ENCODE measurements around the gene GALNT2. TPM values are rescaled to one million over a fixed set of nuclear protein-coding genes. Genes with fewer than 3 reads are reported as not detected.

The GALNT2 gene
- total and polyA plus RNA-seq, 9 of the 15 experiments (the other 6 are each of a cell fraction or from before 2014, with no cell fraction given), result 1.6 to 106 (median 51.9) TPM

DNA sequence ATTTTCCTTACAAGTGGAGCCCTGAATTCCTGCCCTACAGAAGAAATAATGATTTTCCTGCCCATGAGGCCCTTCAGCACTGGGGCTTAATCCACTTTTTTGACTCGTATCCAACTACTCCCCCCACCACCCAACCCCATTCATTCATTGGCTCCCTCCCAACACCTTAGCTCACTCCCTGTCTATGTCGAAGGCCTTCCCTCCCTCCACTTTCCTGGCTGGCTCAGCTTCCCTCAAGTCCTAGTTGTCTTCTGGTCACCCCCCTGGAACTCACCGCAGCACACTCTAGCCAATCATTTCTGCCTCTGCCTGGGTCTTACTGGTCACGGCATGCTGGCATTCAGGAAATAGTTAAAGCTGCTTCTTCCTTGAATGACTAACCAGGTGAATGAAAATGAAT, 240.2 kb downstream of the GALNT2 start:
- Histone ChIP-seq H3K9ac (ENCODE audit: insufficient read depth in 1 of 2, low read depth in 2 of 2, low read length in 2 of 2) (no peak overlapping the region), H3K9me1 (ENCODE audit: control insufficient read depth, insufficient read depth, low read length) (no peaks in the 10 kb centered on the region), H3K27ac (ENCODE audit: extremely low read depth, low read depth, low read length) (no peak overlapping the region), H4K20me1 (replicated peaks; ENCODE audit: control insufficient read depth, insufficient read depth, low read length) (0 out of 2 replicates have a peak, but pooled peaks cover 3% of the 10 kb centered on the region), H3K4me1 (replicated peaks in 1 of 2; ENCODE audit: control insufficient read depth in 2 of 2, insufficient read depth in 2 of 2, low read length in 2 of 2) (no peaks in the 10 kb centered on the region), H3K79me2 (ENCODE audit: control insufficient read depth, insufficient read depth, low read length) (no peaks in the 10 kb centered on the region), H3K4me2 (ENCODE audit: insufficient read depth, low read length) (no peak overlapping the region), H2AFZ (ENCODE audit: low read depth, low read length) (no peak overlapping the region), H3K36me3 (ENCODE audit: control insufficient read depth, insufficient read depth, low read length) (no peaks in the 10 kb centered on the region), H3K27me3 (ENCODE audit: control insufficient read depth in 2 of 2, insufficient read depth in 2 of 2, low read length in 2 of 2) (peaks cover 36 to 49% of the 10 kb centered on the region in 2 experiments), H3K9me3 (replicated peaks; ENCODE audit: control insufficient read depth, insufficient read depth, low read depth, low read length) (no peaks in the 10 kb centered on the region), H3K4me3 (no peak overlapping the region)
- ATAC-seq, result no peak
- intact Hi-C loops (cut with micrococcal nuclease), result no loop called here
- no peak for DNase-seq (ENCODE audit: extremely low read depth in 1 of 4, low spot score in 3 of 4)
- 0% methylated on average over 4 of the region's 4 CpGs for WGBS (ENCODE audit: insufficient coverage, low coverage, missing lambda C conversion rate)
- no TSS peak for BruUV-seq (replicated peaks)
- ChIA-PET CTCF (ENCODE audit: low intra/inter-chr PET ratio) (no interaction called here), POLR2A (interaction anchor here (1.0 kb wide), 1 partner anchor 13 kb away, joined by 3 read pairs; no protein-coding TSS in a partner anchor)
- in situ Hi-C loops (cut with MboI), result loop anchor here (10.0 to 25.0 kb wide), 2 partner anchors 595 to 1052 kb away; no protein-coding TSS in a partner anchor
- TF ChIP-seq, protein P1, sequence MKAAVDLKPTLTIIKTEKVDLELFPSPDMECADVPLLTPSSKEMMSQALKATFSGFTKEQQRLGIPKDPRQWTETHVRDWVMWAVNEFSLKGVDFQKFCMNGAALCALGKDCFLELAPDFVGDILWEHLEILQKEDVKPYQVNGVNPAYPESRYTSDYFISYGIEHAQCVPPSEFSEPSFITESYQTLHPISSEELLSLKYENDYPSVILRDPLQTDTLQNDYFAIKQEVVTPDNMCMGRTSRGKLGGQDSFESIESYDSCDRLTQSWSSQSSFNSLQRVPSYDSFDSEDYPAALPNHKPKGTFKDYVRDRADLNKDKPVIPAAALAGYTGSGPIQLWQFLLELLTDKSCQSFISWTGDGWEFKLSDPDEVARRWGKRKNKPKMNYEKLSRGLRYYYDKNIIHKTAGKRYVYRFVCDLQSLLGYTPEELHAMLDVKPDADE (conservative IDR thresholded peaks at IDR 0.05; ENCODE audit: control insufficient read depth, low read depth, low read length), result no peak
- no peak for TF ChIP-seq IRF2 (CRISPR knock-in tag; IDR thresholded peaks at IDR 0.05)
- peak; percentile 26; the same call in 1 of the 2 replicates for TF ChIP-seq NFIC (IDR thresholded peaks at IDR 0.05)
- no peak for FAIRE-seq

DNA sequence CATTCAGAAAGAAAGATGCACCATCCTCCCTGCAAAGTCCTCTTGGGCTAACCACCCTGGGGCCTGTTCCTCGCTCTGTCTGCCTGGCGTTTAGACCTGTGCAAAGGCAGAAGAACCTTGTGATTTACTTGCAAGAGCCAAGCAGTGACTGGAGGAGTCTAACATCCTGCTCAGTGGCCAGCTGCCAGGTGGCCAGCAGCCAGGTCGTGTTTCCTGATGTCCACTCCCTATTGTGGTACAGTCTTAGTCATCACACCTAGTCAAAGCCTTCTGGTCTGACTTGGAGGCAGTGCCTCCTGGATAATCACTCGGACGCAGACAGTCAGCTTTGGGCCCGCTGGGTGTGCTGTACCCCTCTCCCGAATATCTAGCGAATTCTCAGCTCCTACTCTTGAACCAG, 241.0 kb downstream of the GALNT2 start:
- H3K27me3 ChIP-seq (ENCODE audit: control insufficient read depth in 2 of 2, insufficient read depth in 2 of 2, low read length in 2 of 2), result peaks cover 29 to 47% of the 10 kb centered on the region in 2 experiments
- ChIA-PET POLR2A (interaction anchor here (0.5 to 1.0 kb wide), 2 partner anchors 12 to 1079 kb away, joined by 3 read pairs; no protein-coding TSS in a partner anchor), CTCF (ENCODE audit: low intra/inter-chr PET ratio) (interaction anchor here (0.6 kb wide), 1 partner anchor 98 kb away, joined by 3 read pairs; no protein-coding TSS in a partner anchor)
- no peak overlapping the region for H2AFZ ChIP-seq (ENCODE audit: low read depth, low read length)
- no peak overlapping the region for H3K27ac ChIP-seq (ENCODE audit: extremely low read depth, low read depth, low read length)
- intact Hi-C loops (cut with micrococcal nuclease) (no loop called here), in situ Hi-C loops (cut with MboI) (loop anchor here (10.0 to 25.0 kb wide), 2 partner anchors 596 to 1053 kb away; no protein-coding TSS in a partner anchor)
- H3K36me3 ChIP-seq (ENCODE audit: control insufficient read depth, insufficient read depth, low read length), result no peaks in the 10 kb centered on the region
- FAIRE-seq, result peak; percentile 65
- no TSS peak for BruUV-seq (replicated peaks)
- no peaks in the 10 kb centered on the region for H3K79me2 ChIP-seq (ENCODE audit: control insufficient read depth, insufficient read depth, low read length)
- no peaks in the 10 kb centered on the region for H3K4me1 ChIP-seq (replicated peaks in 1 of 2; ENCODE audit: control insufficient read depth in 2 of 2, insufficient read depth in 2 of 2, low read length in 2 of 2)
- DNase-seq (ENCODE audit: extremely low read depth in 1 of 4, low spot score in 3 of 4), result peak in 1 of 4 experiments; percentile 44
- H4K20me1 ChIP-seq (replicated peaks; ENCODE audit: control insufficient read depth, insufficient read depth, low read length), result 0 out of 2 replicates have a peak, but pooled peaks cover 3% of the 10 kb centered on the region
- WGBS (ENCODE audit: insufficient coverage, low coverage, missing lambda C conversion rate), result 2% methylated on average over 8 of the region's 8 CpGs
- no peak overlapping the region for H3K4me3 ChIP-seq
- no peaks in the 10 kb centered on the region for H3K9me1 ChIP-seq (ENCODE audit: control insufficient read depth, insufficient read depth, low read length)
- H3K9ac ChIP-seq (ENCODE audit: insufficient read depth in 1 of 2, low read depth in 2 of 2, low read length in 2 of 2), result no peak overlapping the region
- H3K4me2 ChIP-seq (ENCODE audit: insufficient read depth, low read length), result no peak overlapping the region
- peak; percentile 43 for ATAC-seq
- no peaks in the 10 kb centered on the region for H3K9me3 ChIP-seq (replicated peaks; ENCODE audit: control insufficient read depth, insufficient read depth, low read depth, low read length)
- TF ChIP-seq, protein P2, sequence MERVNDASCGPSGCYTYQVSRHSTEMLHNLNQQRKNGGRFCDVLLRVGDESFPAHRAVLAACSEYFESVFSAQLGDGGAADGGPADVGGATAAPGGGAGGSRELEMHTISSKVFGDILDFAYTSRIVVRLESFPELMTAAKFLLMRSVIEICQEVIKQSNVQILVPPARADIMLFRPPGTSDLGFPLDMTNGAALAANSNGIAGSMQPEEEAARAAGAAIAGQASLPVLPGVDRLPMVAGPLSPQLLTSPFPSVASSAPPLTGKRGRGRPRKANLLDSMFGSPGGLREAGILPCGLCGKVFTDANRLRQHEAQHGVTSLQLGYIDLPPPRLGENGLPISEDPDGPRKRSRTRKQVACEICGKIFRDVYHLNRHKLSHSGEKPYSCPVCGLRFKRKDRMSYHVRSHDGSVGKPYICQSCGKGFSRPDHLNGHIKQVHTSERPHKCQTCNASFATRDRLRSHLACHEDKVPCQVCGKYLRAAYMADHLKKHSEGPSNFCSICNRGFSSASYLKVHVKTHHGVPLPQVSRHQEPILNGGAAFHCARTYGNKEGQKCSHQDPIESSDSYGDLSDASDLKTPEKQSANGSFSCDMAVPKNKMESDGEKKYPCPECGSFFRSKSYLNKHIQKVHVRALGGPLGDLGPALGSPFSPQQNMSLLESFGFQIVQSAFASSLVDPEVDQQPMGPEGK (CRISPR knock-in tag; IDR thresholded peaks at IDR 0.05; ENCODE audit: borderline replicate concordance), result no peak
- no peak for TF ChIP-seq ATF1 (CRISPR knock-in tag; IDR thresholded peaks at IDR 0.05)
- no peak for TF ChIP-seq ATF1 (tag; IDR thresholded peaks at IDR 0.05)
- TF ChIP-seq, protein P3, sequence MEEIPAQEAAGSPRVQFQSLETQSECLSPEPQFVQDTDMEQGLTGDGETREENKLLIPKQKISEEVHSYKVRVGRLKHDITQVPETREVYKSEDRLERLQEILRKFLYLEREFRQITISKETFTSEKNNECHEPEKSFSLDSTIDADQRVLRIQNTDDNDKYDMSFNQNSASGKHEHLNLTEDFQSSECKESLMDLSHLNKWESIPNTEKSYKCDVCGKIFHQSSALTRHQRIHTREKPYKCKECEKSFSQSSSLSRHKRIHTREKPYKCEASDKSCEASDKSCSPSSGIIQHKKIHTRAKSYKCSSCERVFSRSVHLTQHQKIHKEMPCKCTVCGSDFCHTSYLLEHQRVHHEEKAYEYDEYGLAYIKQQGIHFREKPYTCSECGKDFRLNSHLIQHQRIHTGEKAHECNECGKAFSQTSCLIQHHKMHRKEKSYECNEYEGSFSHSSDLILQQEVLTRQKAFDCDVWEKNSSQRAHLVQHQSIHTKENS (CRISPR knock-in tag; IDR thresholded peaks at IDR 0.05), result no peak
- TF ChIP-seq, protein P4, sequence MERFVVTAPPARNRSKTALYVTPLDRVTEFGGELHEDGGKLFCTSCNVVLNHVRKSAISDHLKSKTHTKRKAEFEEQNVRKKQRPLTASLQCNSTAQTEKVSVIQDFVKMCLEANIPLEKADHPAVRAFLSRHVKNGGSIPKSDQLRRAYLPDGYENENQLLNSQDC (CRISPR knock-in tag; IDR thresholded peaks at IDR 0.05), result no peak

All from K562 (cell line).